ENCODE data around the gene OSBPL8. TPM values are rescaled to one million over a fixed set of nuclear protein-coding genes. Genes with fewer than 3 reads are reported as not detected.
A peak's percentile ranks its signal among the peaks of the same experiment; 100 is the strongest.

OSBPL8 gene
- total and polyA plus RNA-seq, 9 of the 15 experiments (the other 6 are each of a cell fraction or from before 2014, with no cell fraction given), result 17.4 to 82.7 (median 42.8) TPM

DNA sequence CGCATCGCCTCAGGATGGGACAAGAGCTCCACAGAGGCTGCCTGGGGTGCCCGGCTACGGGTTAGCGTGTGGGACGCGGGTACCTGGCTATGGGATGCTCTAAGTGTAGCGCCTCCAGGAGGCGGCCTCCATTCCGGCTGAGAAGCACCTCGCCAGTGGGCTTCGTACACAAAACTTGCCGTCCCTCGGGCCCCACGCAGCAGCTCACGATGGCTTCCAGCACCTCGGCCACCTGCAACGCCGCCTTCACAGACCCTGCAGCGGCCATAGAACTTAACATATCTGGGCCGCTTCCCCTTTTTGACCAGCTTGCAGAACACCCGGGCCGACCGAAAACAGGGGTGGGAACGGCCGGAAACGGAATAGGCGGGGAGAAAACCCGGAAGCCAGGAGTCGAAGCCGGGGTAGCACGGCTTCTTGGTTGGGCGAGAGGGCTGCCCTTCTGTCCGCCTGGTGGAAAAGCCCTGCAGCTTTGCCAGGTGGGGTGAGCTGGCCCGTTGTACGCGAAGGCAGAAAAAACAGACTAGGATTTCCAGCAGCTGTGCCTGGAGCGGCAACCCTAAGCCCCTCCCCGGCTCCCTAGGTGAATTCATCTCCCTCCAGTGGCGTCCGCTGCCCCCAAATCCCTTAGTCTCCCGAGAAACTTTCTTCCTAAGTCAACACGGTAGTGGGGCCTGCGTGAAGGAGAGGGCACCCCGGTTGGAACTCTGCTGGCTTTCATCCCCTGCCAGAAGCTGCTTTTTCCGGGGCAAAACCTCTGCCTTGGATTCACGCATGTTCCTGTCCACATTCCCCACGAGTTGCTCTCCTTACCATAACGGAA is 211.3 kb downstream of the OSBPL8 start, which contains the start of gene BBS10 (continued):
- TF ChIP-seq, protein P1, sequence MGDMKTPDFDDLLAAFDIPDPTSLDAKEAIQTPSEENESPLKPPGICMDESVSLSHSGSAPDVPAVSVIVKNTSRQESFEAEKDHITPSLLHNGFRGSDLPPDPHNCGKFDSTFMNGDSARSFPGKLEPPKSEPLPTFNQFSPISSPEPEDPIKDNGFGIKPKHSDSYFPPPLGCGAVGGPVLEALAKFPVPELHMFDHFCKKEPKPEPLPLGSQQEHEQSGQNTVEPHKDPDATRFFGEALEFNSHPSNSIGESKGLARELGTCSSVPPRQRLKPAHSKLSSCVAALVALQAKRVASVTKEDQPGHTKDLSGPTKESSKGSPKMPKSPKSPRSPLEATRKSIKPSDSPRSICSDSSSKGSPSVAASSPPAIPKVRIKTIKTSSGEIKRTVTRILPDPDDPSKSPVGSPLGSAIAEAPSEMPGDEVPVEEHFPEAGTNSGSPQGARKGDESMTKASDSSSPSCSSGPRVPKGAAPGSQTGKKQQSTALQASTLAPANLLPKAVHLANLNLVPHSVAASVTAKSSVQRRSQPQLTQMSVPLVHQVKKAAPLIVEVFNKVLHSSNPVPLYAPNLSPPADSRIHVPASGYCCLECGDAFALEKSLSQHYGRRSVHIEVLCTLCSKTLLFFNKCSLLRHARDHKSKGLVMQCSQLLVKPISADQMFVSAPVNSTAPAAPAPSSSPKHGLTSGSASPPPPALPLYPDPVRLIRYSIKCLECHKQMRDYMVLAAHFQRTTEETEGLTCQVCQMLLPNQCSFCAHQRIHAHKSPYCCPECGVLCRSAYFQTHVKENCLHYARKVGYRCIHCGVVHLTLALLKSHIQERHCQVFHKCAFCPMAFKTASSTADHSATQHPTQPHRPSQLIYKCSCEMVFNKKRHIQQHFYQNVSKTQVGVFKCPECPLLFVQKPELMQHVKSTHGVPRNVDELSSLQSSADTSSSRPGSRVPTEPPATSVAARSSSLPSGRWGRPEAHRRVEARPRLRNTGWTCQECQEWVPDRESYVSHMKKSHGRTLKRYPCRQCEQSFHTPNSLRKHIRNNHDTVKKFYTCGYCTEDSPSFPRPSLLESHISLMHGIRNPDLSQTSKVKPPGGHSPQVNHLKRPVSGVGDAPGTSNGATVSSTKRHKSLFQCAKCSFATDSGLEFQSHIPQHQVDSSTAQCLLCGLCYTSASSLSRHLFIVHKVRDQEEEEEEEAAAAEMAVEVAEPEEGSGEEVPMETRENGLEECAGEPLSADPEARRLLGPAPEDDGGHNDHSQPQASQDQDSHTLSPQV (IDR thresholded peaks at IDR 0.05), result peak; percentile 50; the same call in 1 of the 2 replicates
- TF ChIP-seq FOXJ3 (CRISPR knock-in tag; IDR thresholded peaks at IDR 0.05) (no peak), FUS (optimal IDR thresholded peaks at IDR 0.05; ENCODE audit: low read depth, low read length) (no peak), ARHGAP35 (IDR thresholded peaks at IDR 0.05; ENCODE audit: partially characterized antibody) (no peak), XRCC5 (IDR thresholded peaks at IDR 0.05; ENCODE audit: low read depth, low read length) (peak; percentile 73), MYC (IDR thresholded peaks at IDR 0.05; ENCODE audit: low read depth, low read length) (peak; percentile 75), MYC (CRISPR knock-in tag; IDR thresholded peaks at IDR 0.05; ENCODE audit: borderline replicate concordance, low read depth) (no peak; the same call in 1 of the 2 replicates), NEUROD1 (IDR thresholded peaks at IDR 0.05; ENCODE audit: borderline replicate concordance, low read depth, low read length, partially characterized antibody) (no peak), ZFPM2 (CRISPR knock-in tag; IDR thresholded peaks at IDR 0.05) (no peak), KDM1A (IDR thresholded peaks at IDR 0.05) (no peak), NFRKB (IDR thresholded peaks at IDR 0.05; ENCODE audit: low read depth) (0 out of 2 replicates have a peak, but pooled peaks have one; percentile 56), ZNF79 (CRISPR knock-in tag; IDR thresholded peaks at IDR 0.05; ENCODE audit: low read depth) (no peak), GTF2E2 (tag; IDR thresholded peaks at IDR 0.05) (peak; percentile 93), HCFC1 (IDR thresholded peaks at IDR 0.05; ENCODE audit: low read depth, low read length) (peak; percentile 73)
- TF ChIP-seq, protein P2, sequence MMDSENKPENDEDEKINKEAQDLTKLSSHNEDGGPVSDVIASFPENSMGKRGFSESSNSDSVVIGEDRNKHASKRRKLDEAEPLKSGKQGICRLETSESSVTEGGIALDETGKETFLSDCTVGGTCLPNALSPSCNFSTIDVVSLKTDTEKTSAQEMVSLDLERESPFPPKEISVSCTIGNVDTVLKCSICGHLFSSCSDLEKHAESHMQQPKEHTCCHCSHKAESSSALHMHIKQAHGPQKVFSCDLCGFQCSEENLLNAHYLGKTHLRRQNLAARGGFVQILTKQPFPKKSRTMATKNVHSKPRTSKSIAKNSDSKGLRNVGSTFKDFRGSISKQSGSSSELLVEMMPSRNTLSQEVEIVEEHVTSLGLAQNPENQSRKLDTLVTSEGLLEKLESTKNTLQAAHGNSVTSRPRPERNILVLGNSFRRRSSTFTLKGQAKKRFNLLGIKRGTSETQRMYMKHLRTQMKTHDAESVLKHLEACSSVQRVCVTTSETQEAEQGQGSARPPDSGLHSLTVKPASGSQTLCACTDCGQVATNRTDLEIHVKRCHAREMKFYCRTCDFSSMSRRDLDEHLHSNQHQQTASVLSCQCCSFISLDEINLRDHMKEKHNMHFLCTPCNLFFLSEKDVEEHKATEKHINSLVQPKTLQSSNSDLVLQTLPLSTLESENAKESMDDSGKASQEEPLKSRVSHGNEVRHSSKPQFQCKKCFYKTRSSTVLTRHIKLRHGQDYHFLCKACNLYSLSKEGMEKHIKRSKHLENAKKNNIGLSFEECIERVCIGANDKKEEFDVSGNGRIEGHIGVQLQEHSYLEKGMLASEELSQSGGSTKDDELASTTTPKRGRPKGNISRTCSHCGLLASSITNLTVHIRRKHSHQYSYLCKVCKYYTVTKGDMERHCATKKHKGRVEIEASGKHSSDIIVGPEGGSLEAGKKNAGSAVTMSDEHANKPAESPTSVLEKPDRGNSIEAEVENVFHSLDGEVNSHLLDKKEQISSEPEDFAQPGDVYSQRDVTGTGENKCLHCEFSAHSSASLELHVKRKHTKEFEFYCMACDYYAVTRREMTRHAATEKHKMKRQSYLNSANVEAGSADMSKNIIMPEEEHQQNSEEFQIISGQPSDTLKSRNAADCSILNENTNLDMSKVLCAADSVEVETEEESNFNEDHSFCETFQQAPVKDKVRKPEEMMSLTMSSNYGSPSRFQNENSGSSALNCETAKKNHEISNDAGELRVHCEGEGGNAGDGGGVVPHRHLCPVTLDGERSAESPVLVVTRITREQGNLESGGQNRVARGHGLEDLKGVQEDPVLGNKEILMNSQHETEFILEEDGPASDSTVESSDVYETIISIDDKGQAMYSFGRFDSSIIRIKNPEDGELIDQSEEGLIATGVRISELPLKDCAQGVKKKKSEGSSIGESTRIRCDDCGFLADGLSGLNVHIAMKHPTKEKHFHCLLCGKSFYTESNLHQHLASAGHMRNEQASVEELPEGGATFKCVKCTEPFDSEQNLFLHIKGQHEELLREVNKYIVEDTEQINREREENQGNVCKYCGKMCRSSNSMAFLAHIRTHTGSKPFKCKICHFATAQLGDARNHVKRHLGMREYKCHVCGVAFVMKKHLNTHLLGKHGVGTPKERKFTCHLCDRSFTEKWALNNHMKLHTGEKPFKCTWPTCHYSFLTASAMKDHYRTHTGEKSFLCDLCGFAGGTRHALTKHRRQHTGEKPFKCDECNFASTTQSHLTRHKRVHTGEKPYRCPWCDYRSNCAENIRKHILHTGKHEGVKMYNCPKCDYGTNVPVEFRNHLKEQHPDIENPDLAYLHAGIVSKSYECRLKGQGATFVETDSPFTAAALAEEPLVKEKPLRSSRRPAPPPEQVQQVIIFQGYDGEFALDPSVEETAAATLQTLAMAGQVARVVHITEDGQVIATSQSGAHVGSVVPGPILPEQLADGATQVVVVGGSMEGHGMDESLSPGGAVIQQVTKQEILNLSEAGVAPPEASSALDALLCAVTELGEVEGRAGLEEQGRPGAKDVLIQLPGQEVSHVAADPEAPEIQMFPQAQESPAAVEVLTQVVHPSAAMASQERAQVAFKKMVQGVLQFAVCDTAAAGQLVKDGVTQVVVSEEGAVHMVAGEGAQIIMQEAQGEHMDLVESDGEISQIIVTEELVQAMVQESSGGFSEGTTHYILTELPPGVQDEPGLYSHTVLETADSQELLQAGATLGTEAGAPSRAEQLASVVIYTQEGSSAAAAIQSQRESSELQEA (IDR thresholded peaks at IDR 0.05; ENCODE audit: low read depth), result 0 out of 2 replicates have a peak, but pooled peaks have one; percentile 18
